GM12891 (cell line): ENCODE data around the gene CCNF.

ENCODE experiments used
- PAX5 ChIP-seq: IDR thresholded peaks from 2 replicates; pipeline ENCODE4 v1.6.1; 2011; ENCODE audit warnings: low read length, moderate library complexity, mild to moderate bottlenecking; ENCODE audit not compliant: insufficient read depth, severe bottlenecking
- POLR2A ChIP-seq: IDR thresholded peaks from 2 replicates; pipeline ENCODE4 v1.6.1; 2011; ENCODE audit warnings: low read depth, low read length, control low read depth
- TAF1 ChIP-seq: IDR thresholded peaks from 2 replicates; pipeline ENCODE4 v1.6.1; 2011; ENCODE audit warnings: low read depth, low read length, control low read depth

DNA sequence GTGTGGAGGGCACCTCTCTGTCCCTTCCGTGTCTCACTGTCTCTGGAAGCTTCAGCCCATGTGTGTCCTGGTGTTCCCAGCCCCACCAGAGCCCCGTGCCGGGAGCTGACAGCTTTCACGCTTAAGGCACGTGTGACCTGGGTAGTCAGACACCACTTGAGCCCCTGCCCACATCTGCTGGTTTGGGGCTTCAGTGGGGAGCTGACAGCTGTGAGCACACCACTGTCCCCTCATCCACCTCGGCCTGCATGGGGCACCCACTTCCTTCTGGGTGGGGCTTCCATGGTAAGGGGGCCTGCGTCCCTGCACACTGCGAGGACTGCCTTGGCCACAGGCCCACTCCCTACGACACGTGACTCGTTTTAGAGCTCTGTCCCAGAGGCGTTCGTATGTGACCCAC is 28.0 kb downstream of the CCNF start:
- TF ChIP-seq PAX5 (no peak), POLR2A (no peak), TAF1 (no peak)
